Coronary artery (tissue), 2 donors: ENCODE measurements around the gene ABHD6.
A peak's percentile ranks its signal among the peaks of the same experiment; 100 is the strongest.

Experiments used
- DNase-seq: peaks from one replicate; pipeline ENCODE4 v3.0.0-alpha.2; 2017; ENCODE audit warnings: low spot score
- H3K27ac ChIP-seq, 2 donors: fragments of 200-600 bp; sonication (generic); one replicate each; pipeline ENCODE4 v1.5.1; 2016 to 2019
- H3K4me3 ChIP-seq: fragments of 200-600 bp; sonication (generic); 2 replicates; pipeline ENCODE4 v1.5.1; 2016; ENCODE audit warnings: mild to moderate bottlenecking, moderate library complexity
- TF ChIP-seq, protein P1 (sequence below): fragments of 200-600 bp; sonication (generic); IDR thresholded peaks from one replicate; pipeline ENCODE4 v1.5.1; 2019; ENCODE audit warnings: antibody characterized with exemption

ABHD6 gene

DNA sequence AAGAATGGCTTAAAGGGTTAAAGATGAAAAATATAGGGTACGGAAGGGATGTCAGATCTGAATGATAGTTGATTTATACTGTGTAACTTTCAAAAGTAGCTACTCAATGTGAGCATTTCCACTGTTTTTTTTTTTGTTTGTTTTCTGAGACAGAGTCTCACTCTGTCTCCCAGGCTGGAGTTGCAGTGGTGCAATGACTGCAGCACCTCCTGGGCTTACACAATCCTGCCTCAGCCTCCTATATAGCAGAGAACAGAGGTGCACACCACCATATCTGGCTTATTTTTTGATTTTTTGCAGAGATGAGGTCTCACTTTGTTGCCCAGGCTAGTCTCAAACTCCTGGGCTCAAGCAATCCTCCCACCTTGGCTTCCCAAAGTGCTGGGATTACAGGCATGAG, 85.2 kb downstream of the ABHD6 start:
- TF ChIP-seq, protein P1, sequence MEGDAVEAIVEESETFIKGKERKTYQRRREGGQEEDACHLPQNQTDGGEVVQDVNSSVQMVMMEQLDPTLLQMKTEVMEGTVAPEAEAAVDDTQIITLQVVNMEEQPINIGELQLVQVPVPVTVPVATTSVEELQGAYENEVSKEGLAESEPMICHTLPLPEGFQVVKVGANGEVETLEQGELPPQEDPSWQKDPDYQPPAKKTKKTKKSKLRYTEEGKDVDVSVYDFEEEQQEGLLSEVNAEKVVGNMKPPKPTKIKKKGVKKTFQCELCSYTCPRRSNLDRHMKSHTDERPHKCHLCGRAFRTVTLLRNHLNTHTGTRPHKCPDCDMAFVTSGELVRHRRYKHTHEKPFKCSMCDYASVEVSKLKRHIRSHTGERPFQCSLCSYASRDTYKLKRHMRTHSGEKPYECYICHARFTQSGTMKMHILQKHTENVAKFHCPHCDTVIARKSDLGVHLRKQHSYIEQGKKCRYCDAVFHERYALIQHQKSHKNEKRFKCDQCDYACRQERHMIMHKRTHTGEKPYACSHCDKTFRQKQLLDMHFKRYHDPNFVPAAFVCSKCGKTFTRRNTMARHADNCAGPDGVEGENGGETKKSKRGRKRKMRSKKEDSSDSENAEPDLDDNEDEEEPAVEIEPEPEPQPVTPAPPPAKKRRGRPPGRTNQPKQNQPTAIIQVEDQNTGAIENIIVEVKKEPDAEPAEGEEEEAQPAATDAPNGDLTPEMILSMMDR: no peak
- no peak overlapping the region for H3K4me3 ChIP-seq
- H3K27ac ChIP-seq: no peak overlapping the region
- no peak for DNase-seq

DNA sequence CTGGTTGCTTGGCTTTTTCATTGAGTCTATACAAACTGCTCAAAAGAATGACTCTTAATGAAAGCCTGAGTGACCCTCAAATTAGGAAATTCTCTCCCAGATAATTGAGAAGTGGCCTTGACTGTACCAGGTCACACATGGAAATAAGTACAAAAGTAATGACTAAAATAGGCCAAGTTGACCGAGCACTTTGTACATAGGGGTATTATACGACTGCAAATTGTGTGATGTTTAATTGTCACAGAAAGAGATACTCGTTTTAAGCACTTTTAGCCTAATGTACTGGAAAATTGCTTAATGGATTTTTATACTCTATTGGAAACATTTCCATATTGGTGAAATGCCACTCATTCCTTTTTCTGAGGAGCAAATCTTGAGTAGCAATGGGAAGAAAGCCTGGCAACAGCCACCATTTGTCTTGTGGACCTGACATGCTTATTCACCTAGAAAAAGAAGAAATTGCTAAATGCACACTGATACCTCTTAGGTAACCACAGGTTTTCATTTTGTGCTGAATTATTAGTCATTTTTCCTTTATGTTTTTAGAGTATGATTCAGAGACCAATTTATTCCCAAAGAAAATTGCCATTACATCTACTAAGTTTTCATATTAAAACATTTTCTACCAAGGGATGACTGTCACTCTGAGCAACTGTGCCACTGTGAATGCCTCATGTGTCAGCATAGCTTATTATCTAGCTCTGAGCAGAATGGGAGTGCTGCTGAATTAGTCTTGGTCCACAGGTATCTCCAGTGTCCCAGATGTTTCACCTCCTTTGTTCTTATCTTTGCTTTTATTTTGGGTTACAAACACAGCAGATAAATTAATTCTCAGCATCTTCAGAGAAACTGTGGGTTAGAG, 86.2 kb downstream of the ABHD6 start:
- no peak for DNase-seq
- Histone ChIP-seq H3K4me3 (no peak overlapping the region), H3K27ac (no peak overlapping the region)
- TF ChIP-seq, protein P1: no peak

DNA sequence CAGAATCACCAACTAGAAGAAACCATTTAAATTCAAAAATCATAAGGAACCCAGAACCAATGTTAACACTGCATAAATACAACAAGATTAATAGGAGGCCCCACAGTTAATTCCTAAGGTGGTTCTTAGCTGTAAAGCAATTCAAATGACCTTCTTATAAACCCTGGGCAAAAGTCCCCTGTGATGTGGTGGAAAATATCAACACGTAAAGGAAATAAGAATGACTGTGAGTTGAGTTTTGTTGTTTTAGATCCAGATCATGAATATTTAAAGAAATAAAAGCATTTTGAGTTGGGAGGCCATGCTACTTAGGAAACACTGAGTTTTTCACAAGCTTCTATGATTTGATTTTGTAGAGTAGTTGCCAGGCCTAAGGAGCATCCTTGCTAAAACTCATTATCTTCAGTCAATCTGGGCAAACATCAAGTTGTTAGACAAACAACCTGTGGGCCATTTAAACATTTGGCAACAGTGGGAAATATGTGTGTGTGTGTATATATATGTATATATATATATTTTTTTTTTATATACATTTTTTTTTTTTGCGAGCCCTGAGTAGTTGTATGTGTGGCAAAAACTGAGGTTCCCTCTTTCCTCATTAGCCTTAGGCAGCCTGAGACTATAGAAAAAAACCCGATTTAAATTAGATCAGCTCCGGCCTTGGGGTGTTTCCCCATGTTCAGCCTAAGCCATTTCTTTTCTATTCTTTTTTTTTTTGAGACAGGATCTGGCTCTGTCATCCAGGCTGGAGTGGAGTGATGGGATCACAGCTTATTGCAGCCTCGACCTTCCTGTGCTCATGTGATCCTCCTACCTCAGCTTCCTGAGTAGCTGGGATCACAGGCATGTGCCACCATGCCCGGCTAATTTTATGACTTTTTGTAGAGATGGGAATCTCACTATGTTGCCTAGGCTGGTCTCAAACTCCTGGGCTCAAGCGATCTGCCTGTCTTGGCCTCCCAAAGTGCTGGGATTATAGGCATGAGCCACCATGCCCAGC, 87.1 kb downstream of the ABHD6 start:
- TF ChIP-seq, protein P1: no peak
- peak overlapping the region; percentile 26 to 44 for H3K27ac ChIP-seq
- no peak for DNase-seq
- no peak overlapping the region for H3K4me3 ChIP-seq

DNA sequence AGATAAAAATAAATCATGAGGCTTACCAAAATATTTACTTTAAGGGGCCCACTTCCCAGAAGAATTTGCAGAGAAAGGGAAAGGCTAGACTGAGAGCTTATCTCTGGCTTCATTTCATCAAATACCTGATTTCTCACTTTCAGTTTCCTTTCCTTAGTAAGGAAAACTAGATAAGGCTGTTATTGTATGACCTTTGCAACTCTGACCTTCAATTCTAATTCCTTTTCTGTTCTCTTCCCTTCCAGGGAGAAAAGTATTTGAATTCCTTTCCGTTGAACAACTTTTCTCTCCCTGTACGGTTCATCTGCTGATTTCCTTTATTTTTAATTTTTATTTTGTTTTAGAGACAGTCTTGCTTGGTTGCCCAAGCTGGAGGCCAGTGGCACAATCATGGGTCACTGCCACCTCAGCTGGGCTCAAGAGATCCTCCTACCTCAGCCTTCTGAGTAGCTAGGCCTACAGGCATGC, 88.0 kb downstream of the ABHD6 start:
- H3K4me3 ChIP-seq: no peak overlapping the region
- TF ChIP-seq, protein P1: no peak
- no peak for DNase-seq
- H3K27ac ChIP-seq: peak overlapping the region; percentile 26 to 44

DNA sequence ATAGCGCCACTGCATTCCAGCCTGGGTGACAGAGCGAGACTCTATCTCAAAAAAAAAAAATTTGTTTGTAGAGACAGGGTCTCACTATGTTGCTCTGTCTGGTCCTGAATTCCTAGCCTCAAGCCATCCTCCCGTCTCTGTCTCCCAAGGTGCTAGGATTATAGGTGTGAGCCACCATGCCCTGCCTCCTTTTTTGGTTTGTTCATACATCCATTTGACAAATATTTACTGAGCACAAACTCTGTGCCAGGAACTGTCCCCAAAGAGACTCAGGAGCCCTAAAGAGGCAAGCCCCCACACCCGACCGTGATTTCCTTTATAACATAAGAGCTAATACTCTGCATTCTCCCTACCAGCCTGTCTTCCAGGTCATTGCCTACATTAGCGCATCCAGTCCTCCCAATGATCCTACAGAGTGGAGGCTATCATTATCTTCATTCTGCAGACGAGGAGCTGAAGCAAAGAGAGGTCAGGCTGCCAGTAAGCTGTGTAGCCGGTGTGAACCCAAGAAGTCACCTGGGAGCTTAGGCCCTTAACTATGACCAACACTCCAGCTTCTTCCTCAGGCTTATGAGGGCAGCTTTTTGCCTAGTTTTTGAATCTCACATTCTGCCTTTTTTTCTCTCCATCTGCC, 88.8 kb downstream of the ABHD6 start:
- Histone ChIP-seq H3K4me3 (no peak overlapping the region), H3K27ac (no peak overlapping the region)
- DNase-seq: no peak
- TF ChIP-seq, protein P1: no peak

DNA sequence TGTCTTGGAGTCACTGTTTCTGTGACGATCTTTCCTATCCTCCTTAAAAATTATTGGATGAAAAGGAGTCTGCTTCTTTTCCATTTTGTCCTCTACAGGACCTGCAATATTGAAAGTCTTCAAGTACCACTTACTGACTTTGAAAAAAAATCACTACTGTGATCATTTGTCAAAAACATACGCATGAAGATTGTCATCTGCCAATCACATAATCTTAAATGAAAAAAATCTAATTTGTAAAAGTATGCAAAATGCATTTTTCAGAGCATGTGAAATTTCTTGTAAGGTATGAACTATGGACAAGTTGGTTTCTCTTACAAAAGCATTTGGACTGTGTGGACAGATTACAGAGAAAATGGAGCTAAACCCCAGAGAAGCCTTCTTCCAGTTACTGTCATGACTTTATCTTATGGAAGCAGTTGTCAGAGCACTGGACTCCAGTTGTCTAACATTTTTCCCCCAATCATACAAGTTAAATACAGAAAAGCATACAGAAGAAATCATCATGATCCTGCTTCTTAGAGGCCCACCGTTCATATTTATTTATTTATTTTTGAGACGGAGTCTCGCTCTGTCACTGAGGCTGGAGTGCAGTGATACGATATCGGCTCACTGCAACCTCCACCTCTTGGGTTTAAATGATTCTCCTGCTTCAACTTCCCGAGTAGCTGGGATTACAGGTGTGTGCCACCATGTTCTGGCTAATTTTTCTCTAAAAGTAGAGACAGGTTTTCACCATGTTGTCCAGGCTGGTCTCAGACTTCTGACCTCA, 91.7 kb downstream of the ABHD6 start:
- Histone ChIP-seq H3K4me3 (no peak overlapping the region), H3K27ac (no peak overlapping the region)
- no peak for DNase-seq
- TF ChIP-seq, protein P1: no peak
